Natural killer cell treated with Interleukin-12 subunit alpha and Interleukin-12 subunit beta and Interleukin-15 and Interleukin-18, amount 100 ng/mL, for 72 hours (primary cell): ENCODE measurements around the gene SLC25A25. TPM values are rescaled to one million over a fixed set of nuclear protein-coding genes. Genes with fewer than 3 reads are reported as not detected.

Experiments
- ATAC-seq, 2 donors: fragments of 150-1000 bp; cut with Tn5 transposase in 1 of 2; sonication (Bioruptor Pico), chemical (Tn5 transposase) in 1 of 2; 2 replicates each; pipeline ENCODE4 v1.10.0; 2021
- DNase-seq: peaks from one replicate; pipeline ENCODE4 v3.0.0; 2022; ENCODE audit warnings: low spot score
- H3K27ac Mint-ChIP-seq, 2 donors: 1 replicate in 1 of 2; 2 replicates in 1 of 2; pipeline ENCODE4 v1.8.0; 2022; ENCODE audit warnings: mixed read lengths in 2 of 2, mild to moderate bottlenecking in 1 of 2, moderate library complexity in 1 of 2
- H3K27me3 Mint-ChIP-seq, 2 donors: 1 replicate in 1 of 2; 2 replicates in 1 of 2; pipeline ENCODE4 v1.8.0; 2022; ENCODE audit warnings: mixed read lengths in 2 of 2
- H3K36me3 Mint-ChIP-seq: one replicate; pipeline ENCODE4 v1.8.0; 2022; ENCODE audit warnings: mixed read lengths
- H3K4me1 Mint-ChIP-seq, 2 donors: 1 replicate in 1 of 2; 2 replicates in 1 of 2; pipeline ENCODE4 v1.8.0; 2022; ENCODE audit warnings: low read depth in 2 of 2, mixed read lengths in 2 of 2, mild to moderate bottlenecking in 1 of 2
- H3K4me3 Mint-ChIP-seq: one replicate; pipeline ENCODE4 v1.8.0; 2022; ENCODE audit warnings: mixed read lengths
- H3K9me3 Mint-ChIP-seq: 2 replicates; pipeline ENCODE4 v1.8.0; 2022; ENCODE audit warnings: mixed read lengths
- total RNA-seq, 2 donors: library from RNA; stranded (reverse); gene quantifications; one replicate each; pipeline ENCODE4 v1.2.3, GENCODE V29; 2022

SLC25A25 gene
- total RNA-seq, 2 donors from 2014 or later, result 15.0 to 23.2 TPM

GRCh38 chr9:128089299-128089698 lies 21.3 kb downstream of the SLC25A25 start:
- no peak overlapping the region for H3K4me3 Mint-ChIP-seq
- H3K36me3 Mint-ChIP-seq, result peaks cover 7% of the 10 kb centered on the region
- peaks cover 37 to 45% of the 10 kb centered on the region in 2 donors for H3K4me1 Mint-ChIP-seq
- DNase-seq, result no peak
- no peak overlapping the region for H3K27ac Mint-ChIP-seq
- H3K9me3 Mint-ChIP-seq, result no peaks in the 10 kb centered on the region
- ATAC-seq, result no peak
- H3K27me3 Mint-ChIP-seq, result no peaks in the 10 kb centered on the region

GRCh38 chr9:128091144-128091543 lies 23.1 kb downstream of the SLC25A25 start:
- H3K4me3 Mint-ChIP-seq, result no peak overlapping the region
- ATAC-seq, result no peak
- DNase-seq, result no peak
- H3K4me1 Mint-ChIP-seq, result peaks cover 36 to 40% of the 10 kb centered on the region in 2 donors
- peaks cover 7% of the 10 kb centered on the region for H3K36me3 Mint-ChIP-seq
- no peaks in the 10 kb centered on the region for H3K9me3 Mint-ChIP-seq
- no peak overlapping the region for H3K27ac Mint-ChIP-seq
- no peaks in the 10 kb centered on the region for H3K27me3 Mint-ChIP-seq

GRCh38 chr9:128091571-128091970 lies 23.5 kb downstream of the SLC25A25 start:
- Mint-ChIP-seq H3K4me3 (no peak overlapping the region), H3K9me3 (no peaks in the 10 kb centered on the region), H3K4me1 (peaks cover 38 to 42% of the 10 kb centered on the region in 2 donors), H3K27me3 (no peaks in the 10 kb centered on the region), H3K36me3 (peaks cover 7% of the 10 kb centered on the region), H3K27ac (peak overlapping the region in 1 of 2 donors; percentile 46)
- DNase-seq (no peak), ATAC-seq (no peak)

DNA sequence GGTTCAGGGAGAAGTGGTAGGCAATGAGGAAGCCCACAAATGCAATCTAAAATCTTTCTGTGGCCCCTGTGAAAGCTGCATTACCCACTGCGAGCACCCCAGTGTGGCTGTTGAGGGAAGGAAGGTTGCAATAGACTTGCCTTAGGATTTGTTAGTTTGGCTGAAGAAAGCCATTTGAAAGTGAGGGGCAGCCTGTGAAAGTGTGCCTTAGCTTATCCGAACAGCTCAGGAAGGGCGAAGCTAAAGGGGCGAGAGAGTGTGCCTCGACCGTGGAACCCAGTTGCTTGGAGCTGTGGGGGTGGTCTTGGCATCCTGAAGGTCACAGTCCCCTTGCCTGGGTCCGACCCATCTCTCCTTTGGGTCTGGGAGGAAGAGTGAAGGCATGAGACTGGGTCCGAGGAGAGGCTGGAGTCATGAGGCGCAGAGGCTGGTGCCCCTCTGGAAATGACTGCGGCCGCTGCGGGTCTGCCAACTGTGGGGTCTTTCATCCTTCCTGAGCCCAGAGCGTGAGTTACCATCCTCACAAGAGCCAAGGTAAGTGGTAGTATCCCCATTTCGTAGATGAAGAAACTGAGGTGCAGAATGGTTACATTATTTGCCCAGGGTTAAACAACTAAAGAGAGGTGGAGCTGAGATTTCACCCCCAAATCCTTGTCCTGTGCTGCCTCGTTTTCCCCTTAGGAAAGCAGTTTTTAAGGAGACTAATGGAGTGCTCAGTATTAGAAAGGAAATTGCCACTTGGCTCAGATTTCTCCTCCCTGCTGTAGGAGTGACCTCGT lies 24.4 kb downstream of the SLC25A25 start:
- ATAC-seq, result no peak
- Mint-ChIP-seq H3K36me3 (peaks cover 5% of the 10 kb centered on the region), H3K27me3 (no peaks in the 10 kb centered on the region), H3K9me3 (no peaks in the 10 kb centered on the region), H3K27ac (peak overlapping the region; percentile 9 to 62), H3K4me3 (no peak overlapping the region), H3K4me1 (peaks cover 41 to 42% of the 10 kb centered on the region in 2 donors)
- DNase-seq, result no peak

GRCh38 chr9:128093011-128093410 lies 25.0 kb downstream of the SLC25A25 start:
- peaks cover 35 to 36% of the 10 kb centered on the region in 2 donors for H3K4me1 Mint-ChIP-seq
- peak overlapping the region; percentile 9 to 62 for H3K27ac Mint-ChIP-seq
- no peak for ATAC-seq
- no peaks in the 10 kb centered on the region for H3K36me3 Mint-ChIP-seq
- H3K4me3 Mint-ChIP-seq, result no peak overlapping the region
- DNase-seq, result no peak
- no peaks in the 10 kb centered on the region for H3K27me3 Mint-ChIP-seq
- H3K9me3 Mint-ChIP-seq, result no peaks in the 10 kb centered on the region

DNA sequence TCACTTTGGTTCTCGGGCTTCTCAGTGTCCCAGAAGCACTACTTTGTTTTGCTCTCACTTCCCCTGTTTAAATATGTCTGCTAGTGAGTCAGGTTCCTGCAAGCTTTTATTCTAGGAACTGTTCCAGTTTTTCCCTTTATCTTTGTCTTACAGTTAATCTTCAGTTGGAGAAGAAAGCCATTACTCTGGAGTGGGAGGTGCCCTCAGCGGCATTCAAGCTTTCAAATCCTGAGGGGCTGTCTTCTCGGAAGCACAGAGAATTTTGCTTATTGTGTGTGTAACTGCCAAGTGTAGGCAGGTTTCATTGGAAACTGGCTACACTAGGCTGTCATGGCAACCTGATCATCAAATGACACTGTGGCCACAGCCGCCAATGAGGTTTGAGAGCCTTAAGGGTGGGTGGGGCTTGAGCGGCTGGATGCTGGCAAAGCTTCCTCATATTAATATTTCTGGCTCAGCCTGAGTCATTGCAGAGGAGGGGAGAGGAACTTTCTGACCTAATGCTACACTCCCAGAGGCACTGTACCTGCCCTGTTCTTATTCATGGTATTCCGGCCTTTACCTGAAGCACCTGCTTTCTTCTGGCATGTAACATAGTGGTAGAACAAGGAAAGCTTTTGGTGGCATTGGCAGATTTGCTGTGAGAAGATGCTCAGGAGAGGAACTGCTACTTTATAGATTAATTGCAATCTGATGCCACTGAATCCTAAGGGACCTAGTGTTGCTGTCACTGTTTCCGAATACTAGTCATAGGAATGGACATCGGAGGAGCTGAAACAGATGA lies 26.3 kb downstream of the SLC25A25 start:
- DNase-seq (no peak), ATAC-seq (peak; percentile 77 to 79)
- Mint-ChIP-seq H3K4me3 (no peak overlapping the region), H3K4me1 (peaks cover 34 to 43% of the 10 kb centered on the region in 2 donors), H3K27me3 (no peaks in the 10 kb centered on the region), H3K9me3 (no peaks in the 10 kb centered on the region), H3K27ac (peak overlapping the region; percentile 68 to 86), H3K36me3 (no peaks in the 10 kb centered on the region)

- no peaks in the 10 kb centered on the region for H3K36me3 Mint-ChIP-seq
- H3K9me3 Mint-ChIP-seq, result no peaks in the 10 kb centered on the region
- H3K4me1 Mint-ChIP-seq, result peaks cover 34 to 40% of the 10 kb centered on the region in 2 donors
- no peak overlapping the region for H3K4me3 Mint-ChIP-seq
- no peaks in the 10 kb centered on the region for H3K27me3 Mint-ChIP-seq
- H3K27ac Mint-ChIP-seq, result peak overlapping the region; percentile 68 to 86
- ATAC-seq (no peak), DNase-seq (no peak)
Measured at GRCh38 chr9:128094950-128095544, 27.0 kb downstream of the SLC25A25 start.

DNA sequence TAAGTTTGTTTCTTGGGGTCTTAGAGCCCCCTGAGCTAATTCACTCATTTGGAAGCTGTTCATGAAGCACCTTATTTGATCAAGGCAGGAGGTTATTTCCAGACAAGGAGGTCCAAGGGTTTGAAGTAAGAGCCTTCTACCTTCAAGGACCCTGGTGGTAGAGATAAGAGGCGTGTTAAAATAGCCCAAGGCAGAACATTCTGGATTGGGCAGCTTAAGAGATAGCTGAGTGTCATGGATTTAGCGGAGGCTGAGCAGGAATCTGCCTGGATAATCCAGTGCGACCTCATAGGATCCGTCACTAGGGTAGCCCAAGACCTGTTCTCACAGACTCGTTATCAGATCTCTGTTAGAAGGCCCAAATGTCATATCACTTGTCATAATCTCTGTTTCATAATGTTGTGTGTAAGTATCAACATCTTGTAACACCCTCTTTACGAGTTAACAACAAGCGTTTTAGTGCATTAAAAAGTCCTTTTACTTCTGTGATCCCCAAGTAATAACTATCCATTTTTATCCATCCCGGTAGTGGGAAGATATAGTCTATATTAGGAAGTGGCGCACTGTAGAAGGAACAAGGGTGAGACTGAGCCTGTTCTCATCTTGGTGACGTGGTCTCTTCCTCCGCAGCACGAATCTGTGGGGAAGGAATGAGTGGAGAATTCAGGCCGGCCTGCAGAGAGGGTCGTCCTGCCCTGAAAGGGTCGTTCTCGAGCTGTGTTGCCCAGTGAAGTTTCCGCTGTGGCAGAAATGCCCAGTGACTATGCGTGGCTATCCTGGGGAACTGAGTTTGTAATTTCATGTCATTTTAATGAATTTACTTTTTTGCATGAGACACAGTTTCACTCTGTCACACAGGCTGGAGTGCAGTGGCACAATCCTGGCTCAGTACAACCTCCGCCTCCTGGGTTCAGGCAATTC lies 28.8 kb downstream of the SLC25A25 start:
- Mint-ChIP-seq H3K4me3 (no peak overlapping the region), H3K9me3 (no peaks in the 10 kb centered on the region), H3K4me1 (peaks cover 30 to 34% of the 10 kb centered on the region in 2 donors), H3K27me3 (no peaks in the 10 kb centered on the region), H3K27ac (peak overlapping the region in 1 of 2 donors; percentile 73), H3K36me3 (no peaks in the 10 kb centered on the region)
- DNase-seq (no peak), ATAC-seq (no peak)

GRCh38 chr9:128097543-128098296 lies 29.7 kb downstream of the SLC25A25 start:
- Mint-ChIP-seq H3K4me3 (no peak overlapping the region), H3K27ac (peak overlapping the region in 1 of 2 donors; percentile 64)

GRCh38 chr9:128098297-128099230 lies 30.5 kb downstream of the SLC25A25 start:
- Mint-ChIP-seq H3K4me3 (no peak overlapping the region), H3K4me1 (peaks cover 16 to 35% of the 10 kb centered on the region in 2 donors), H3K9me3 (no peaks in the 10 kb centered on the region), H3K27me3 (no peaks in the 10 kb centered on the region), H3K27ac (peak overlapping the region; percentile 31 to 64), H3K36me3 (no peaks in the 10 kb centered on the region)
- DNase-seq, result no peak
- peak; percentile 52 to 84 for ATAC-seq

More at GRCh38 chr9:128097543-128098296, 29.7 kb downstream of the SLC25A25 start:
- Mint-ChIP-seq H3K9me3 (no peaks in the 10 kb centered on the region), H3K27me3 (no peaks in the 10 kb centered on the region), H3K4me1 (peaks cover 24 to 38% of the 10 kb centered on the region in 2 donors), H3K36me3 (no peaks in the 10 kb centered on the region)
- ATAC-seq (no peak), DNase-seq (no peak)

DNA sequence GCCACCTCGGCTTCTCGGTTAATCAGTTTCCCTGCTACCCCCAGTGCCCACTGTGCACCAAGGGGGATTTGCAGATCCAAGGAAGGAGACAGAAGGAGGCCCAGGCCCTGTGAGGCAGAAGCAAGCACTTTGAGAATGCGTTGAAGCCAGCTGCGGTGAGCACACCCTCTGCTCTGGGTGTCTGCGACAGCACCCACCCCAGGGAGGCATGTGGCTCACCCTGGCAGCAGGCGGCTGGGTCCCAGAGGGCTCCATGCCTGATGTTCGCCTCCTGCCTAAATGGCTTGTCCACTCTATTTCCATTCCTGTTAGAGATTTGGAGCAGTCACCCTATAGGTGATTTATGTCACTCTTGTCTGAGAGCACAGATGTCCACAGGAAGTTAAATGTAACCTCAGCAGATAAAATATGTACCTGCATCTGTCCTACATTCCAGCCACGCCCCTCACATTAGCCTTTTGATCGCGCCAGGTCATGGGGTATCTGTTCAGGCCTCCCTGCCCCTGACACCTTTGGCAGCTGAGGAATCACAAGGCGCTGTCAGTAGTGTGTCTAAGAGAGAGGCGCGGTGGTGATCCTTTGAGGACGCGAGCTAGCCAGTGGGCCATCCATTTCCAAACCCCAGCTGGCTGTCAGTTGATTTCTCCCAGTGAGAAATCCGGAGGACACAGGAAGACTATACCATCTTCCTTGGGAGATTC lies 31.3 kb downstream of the SLC25A25 start:
- ATAC-seq (no peak), DNase-seq (no peak)
- H3K4me3 Mint-ChIP-seq, result no peak overlapping the region
- H3K4me1 Mint-ChIP-seq, result peaks cover 12 to 30% of the 10 kb centered on the region in 2 donors
- no peaks in the 10 kb centered on the region for H3K9me3 Mint-ChIP-seq
- H3K27me3 Mint-ChIP-seq, result no peaks in the 10 kb centered on the region
- H3K36me3 Mint-ChIP-seq, result no peaks in the 10 kb centered on the region
- peak overlapping the region; percentile 31 to 64 for H3K27ac Mint-ChIP-seq
